ENCODE measurements around the gene TEAD2. TPM values are rescaled to one million over a fixed set of nuclear protein-coding genes. Genes with fewer than 3 reads are reported as not detected.

Gene TEAD2
- total and polyA plus RNA-seq, 11 donors, result 31.1 to 77.2 (median 52.2) TPM

GRCh38 chr19:49347191-49347590, 15.0 kb downstream of the TEAD2 start:
- Histone ChIP-seq H3K9me3 (no peaks in the 10 kb centered on the region), H3K36me3 (peaks cover 0 to 100% (median 93%) of the 10 kb centered on the region in 9 donors), H3K27me3 (no peaks in the 10 kb centered on the region), H3K27ac (no peak overlapping the region), H3K4me3 (no peak overlapping the region), H3K4me1 (no peaks in the 10 kb centered on the region)
- WGBS, 4 donors, result 93 to 96% (median 96%) methylated on average over 11 to 15 of the region's 15 CpGs
- TF ChIP-seq CTCF (IDR thresholded peaks at IDR 0.05) (no peak), POLR2A (IDR thresholded peaks at IDR 0.05) (no peak)
- DNase-seq (no peak), ATAC-seq (peak in 1 of 4 donors; percentile 24)
- intact Hi-C loops (cut with DNase I), result no loop called here

DNA sequence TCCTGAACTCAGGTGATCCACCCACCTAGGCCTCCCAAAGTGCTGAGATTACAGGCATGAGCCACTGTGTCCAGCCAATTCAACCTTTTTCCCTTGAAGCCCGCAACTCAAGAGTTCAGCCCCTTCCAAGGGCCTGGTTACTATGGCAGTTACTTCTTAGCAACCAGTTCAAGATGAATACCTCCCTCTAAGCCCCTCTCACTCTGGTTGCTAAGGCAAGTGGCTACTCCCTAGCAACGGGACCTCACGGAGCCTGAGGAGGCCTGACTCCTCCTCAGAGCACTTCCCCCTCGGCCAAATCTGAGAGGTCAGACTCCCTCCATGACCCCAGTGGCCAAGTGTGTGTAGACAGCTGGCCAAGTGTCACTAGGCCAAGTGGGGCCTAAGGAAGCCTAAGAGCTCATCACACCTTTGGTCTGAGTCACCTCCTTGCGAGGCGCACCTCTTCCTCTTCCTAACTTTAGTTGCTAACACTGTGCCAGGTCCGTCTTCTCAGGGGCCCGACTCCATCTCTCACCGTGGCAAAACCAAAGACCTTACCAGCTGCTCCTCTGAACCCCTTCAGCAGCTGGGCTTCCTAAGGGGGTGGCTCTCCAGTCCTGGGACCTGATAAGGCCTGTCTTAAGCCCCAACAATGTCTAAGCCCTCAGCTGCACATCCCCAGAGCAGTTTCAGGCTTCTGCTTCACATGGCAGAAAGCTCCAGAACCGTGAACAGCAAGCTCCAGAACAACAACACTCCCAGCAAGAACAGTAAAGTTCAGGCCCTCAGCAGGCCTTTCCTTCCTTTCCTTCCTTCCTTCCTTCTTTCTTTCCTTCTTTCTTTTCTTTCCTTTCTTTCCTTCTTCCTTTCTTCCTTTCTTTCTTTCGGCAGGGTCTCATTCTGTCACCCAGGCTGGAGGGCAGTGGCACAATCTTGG, 17.5 kb downstream of the TEAD2 start:
- ATAC-seq (no peak), DNase-seq (no peak)
- no peak overlapping the region for H3K4me3 ChIP-seq
- no peaks in the 10 kb centered on the region for H3K9me3 ChIP-seq
- 82 to 89% (median 85%) methylated on average over 11 of the region's 11 CpGs for WGBS, 4 donors
- H3K4me1 ChIP-seq, result peaks cover 0 to 17% (median 12%) of the 10 kb centered on the region in 12 donors
- peaks cover 0 to 90% (median 83%) of the 10 kb centered on the region in 9 donors for H3K36me3 ChIP-seq
- intact Hi-C loops (cut with DNase I), result no loop called here
- TF ChIP-seq CTCF (IDR thresholded peaks at IDR 0.05), result no peak
- TF ChIP-seq POLR2A (IDR thresholded peaks at IDR 0.05), result no peak
- H3K27ac ChIP-seq, result no peak overlapping the region
- H3K27me3 ChIP-seq, result no peaks in the 10 kb centered on the region

- ATAC-seq, result no peak
- no peak overlapping the region for H3K4me3 ChIP-seq
- no peaks in the 10 kb centered on the region for H3K9me3 ChIP-seq
- no peak overlapping the region for H3K27ac ChIP-seq
- H3K27me3 ChIP-seq, result no peaks in the 10 kb centered on the region
- no peak for DNase-seq
- 96 to 99% (median 96%) methylated on average over 7 of the region's 7 CpGs for WGBS, 4 donors
- intact Hi-C loops (cut with DNase I), result no loop called here
- TF ChIP-seq POLR2A (IDR thresholded peaks at IDR 0.05) (no peak), CTCF (IDR thresholded peaks at IDR 0.05) (no peak)
- peaks cover 0 to 73% (median 70%) of the 10 kb centered on the region in 9 donors for H3K36me3 ChIP-seq
- peaks cover 0 to 29% (median 21%) of the 10 kb centered on the region in 12 donors for H3K4me1 ChIP-seq
Observed at GRCh38 chr19:49343123-49343522, 19.1 kb downstream of the TEAD2 start.

- Histone ChIP-seq H3K27ac (no peak overlapping the region), H3K4me1 (peaks cover 0 to 29% (median 21%) of the 10 kb centered on the region in 12 donors), H3K27me3 (no peaks in the 10 kb centered on the region), H3K9me3 (no peaks in the 10 kb centered on the region), H3K4me3 (no peak overlapping the region), H3K36me3 (peaks cover 0 to 70% (median 63%) of the 10 kb centered on the region in 9 donors)
- ATAC-seq, result no peak
- no peak for TF ChIP-seq CTCF (IDR thresholded peaks at IDR 0.05)
- no peak for TF ChIP-seq POLR2A (IDR thresholded peaks at IDR 0.05)
- WGBS, 4 donors, result 92 to 97% (median 94%) methylated on average over 11 of the region's 11 CpGs
- intact Hi-C loops (cut with DNase I), result no loop called here
- DNase-seq, result no peak
Observed at GRCh38 chr19:49342291-49342721, 19.9 kb downstream of the TEAD2 start.
